NCI-H1694 (cell line): ENCODE results near the gene PHB1.
"Not testable (repeated sequence)": the region's sequence is repeated elsewhere in the genome, so short reads cannot be mapped to it uniquely, and the experiment has no call there.

ENCODE experiments used
- DNase-seq: peaks from one replicate; lab custom pipeline; 2025; lab: John Stamatoyannopoulos, UW

The PHB1 gene

DNA sequence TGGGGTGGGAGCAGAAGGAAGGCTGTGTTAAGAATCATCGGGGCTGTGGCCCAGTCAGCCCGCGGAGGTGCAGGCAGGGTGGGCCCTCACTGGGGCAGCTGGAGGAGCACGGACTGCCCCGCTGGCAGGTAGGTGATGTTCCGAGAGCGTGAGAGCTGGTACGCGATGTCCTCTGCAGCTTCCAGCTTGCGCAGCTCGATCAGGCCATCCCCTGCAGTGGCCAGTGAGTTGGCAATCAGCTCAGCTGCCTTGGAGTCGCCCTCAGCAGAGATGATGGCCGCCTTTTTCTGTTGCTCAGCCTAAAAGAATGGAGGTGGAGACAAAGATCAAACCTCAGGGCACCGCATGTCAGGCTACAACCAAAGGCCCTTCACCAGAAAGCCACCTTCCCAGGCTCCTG, 9.8 kb downstream of the PHB1 start:
- no peak for DNase-seq

- no peak for DNase-seq
These were observed 10.3 kb downstream of the PHB1 start for GRCh38 chr17:49404361-49404760.

GRCh38 chr17:49403514-49404289, 11.0 kb downstream of the PHB1 start:
- DNase-seq, result no peak

DNA sequence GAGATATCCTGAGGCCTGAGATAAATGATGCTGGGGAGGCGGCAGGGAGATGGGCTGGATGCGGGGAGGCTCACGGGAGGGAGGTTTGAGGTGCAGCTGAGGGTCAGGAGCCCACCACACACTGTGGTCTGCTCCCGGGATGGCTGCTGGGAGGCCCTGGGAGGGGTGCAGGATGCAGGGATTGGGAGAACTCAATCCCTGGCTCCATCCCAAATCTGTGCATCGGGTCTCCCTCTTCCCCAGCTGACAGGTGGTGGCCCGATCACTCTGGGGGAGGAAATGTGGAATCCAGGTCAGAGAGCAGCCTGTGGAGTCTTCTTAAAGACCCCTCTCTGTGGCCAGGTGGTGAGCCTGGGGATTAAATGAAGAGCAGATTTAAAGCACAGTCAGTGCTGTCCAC, 12.0 kb downstream of the PHB1 start:
- no peak for DNase-seq

DNA sequence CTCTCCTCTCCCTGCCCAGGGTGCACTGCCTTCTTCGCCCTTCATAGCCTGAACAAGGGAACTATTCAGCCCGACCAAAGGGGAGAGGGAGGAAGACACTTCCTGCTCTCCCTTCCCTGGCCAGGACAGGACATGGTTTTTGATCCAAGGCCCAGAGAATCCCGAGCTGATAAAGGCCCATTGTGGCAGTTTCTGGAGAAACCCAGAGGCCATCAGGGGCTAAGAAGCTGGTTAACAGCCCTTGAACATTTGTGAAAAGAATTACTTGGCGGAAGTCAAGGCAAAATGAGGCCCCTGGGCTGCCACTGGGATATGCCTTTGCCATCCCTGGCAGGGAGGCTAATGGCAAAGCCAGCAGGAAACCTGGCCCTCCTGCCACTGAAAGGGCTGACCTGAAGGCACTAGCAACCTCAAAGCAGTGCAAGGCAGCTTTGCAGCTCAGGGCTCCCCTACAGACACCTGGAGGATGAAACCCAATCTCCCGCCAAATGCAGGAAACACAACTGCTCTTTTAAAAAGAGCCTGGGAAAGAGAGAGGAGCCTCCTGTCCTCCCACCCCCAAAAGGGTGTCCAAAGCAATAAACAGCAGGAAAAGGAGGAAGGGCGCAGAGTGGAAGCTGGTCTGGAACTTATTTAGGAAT, 12.6 kb downstream of the PHB1 start:
- no peak for DNase-seq

- no peak for DNase-seq
These were observed 14.7 kb downstream of the PHB1 start for GRCh38 chr17:49399995-49400394.

DNA sequence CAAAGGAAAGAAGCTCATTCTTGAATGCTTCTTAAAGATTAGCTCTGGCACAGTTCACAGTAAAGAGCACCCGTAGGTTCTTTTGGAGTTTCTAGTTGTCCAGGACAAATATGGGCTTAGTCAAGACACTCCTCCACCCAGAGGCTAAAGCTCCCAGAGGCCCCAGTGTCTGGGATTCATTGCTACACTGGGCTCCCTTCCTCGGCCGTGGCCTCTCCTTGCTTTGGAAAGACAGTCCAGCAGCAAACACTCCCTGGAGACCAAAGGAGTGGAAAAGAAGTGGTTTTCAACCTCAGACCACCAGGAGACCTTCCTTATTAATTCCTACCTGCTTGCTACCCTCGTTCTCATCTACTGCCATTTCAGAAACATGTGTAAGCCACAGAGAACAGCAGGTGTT, 17.1 kb downstream of the PHB1 start:
- no peak for DNase-seq

DNA sequence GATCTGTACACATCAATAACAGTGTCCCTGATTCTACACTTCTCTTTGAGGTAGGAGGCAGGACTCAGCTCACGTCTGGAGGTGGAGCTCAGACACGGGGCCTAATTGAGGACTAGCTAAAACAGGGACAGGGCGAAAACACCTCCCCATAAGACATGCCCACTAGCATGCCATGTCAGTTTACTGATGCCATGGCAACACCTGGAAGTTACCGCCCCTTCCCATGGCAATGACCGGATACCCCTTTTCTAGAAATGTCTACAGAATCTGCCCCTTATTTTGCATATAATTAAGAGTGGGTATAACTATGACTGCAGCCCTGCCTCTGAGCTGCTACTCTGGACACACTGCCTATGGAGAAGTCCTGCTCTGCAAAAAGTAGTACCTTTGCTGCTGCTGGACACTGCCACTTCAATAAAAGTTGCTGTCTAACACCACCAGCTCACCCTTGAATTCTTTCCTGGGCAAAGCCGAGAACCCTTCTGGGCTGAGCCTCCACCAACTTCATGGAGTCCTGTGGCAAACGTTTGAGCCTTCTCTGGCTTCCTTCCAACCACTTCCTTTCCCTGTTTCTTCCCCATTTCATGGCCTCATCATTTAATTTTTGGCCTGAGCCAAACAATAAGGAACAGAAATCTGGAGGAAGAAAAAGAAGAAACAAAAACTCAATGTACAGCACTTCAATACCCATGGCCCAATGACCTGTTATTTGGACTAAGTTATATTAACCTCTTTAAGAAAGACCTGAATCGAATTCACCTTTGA, 21.0 kb downstream of the PHB1 start:
- DNase-seq, result no peak

DNA sequence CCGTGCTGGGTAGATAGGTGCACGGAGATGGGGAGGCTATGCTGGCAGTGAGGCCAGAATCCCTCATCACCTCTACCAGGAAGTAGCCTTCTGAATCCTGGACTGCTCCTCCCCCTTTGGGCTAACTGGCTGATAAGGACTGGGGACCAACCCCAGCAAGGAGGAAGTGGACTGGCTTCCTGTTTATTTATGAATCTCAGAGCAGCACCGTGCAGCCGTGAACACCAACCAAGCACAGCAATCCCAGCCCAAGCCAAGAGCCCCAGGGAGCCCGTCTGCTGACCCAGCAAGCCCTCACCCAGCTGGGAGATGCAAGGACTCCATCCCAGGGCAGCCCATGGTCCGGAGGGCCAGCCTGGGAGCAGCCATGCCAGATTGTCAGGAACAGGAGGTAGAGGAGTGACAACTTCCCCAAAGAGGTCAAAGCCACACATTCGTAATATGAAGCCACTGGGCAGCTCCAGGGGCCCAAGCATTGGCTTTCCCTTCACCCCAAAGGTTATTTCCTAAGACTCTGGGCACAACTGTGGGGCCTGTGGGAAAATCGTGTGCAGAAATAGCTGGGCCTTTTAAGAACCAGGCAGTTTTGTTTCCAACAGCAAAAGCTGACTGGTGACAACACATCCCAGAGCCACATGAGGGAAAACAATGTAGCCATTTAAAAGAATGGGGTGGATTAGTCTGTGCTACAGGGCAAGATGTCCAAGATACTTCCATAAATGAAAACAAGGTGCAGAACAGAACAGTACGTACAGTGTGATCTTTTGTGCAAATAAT, 23.9 kb downstream of the PHB1 start:
- DNase-seq, result no peak

GRCh38 chr17:49389514-49390347, 25.0 kb downstream of the PHB1 start:
- not testable (repeated sequence) for DNase-seq

GRCh38 chr17:49388692-49389513, 25.8 kb downstream of the PHB1 start:
- no peak for DNase-seq

GRCh38 chr17:49388290-49388640, 26.4 kb downstream of the PHB1 start:
- DNase-seq, result no peak

DNA sequence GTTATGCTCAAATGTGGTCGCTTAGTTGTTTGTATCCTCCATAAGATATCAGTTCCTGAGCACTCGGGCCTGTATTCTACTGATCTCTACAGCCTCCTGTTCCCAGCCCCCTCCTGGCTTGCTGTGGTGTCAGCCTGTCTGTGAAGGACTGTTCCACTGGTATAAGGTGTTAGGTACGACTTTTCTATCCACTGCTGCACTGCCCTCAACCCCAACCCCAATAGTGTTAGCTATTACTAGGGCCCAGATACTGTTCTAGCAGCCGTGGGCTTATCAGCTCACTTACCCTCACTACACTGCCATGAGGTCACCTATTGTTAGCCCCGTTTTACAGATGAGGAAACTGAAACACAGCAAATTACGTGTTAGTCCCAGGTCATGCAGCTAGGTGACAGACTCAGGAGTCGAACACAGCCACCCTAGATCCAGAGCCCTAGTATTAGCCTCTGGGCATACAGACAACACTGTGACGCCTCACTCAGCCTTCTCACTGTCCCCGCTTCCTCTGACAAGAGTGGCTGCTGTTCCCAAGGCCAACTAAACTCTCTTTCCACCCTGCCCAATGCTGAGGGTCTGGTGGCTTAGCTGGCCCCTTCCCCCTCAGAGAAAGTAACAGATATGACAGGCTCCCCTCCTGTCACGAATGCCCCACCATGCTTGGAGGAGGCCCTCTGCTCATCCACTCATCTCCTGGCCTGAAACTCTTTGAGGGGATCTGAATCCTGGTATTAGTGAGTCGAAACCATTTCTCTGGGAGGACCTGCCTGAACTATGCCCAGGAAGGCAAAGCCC, 27.0 kb downstream of the PHB1 start:
- DNase-seq, result no peak

DNA sequence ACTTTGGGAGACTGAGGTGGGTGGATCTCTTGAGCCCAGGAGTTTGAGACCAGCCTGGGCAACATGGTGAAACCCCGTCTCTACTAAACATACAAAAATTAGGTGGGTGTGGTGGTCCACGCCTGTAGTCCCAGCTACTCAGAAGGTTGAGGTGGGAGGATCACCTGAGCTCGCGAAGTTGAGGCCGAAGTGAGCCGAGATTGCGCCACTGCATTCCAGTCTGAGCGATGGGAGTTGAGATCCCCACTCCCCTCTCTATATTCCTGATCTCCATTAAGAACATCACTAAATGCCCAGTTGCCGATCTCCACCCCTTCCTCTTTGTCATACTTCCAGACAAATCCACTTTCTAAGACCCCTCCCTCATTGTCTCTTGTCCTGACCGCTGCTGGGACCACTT, 28.3 kb downstream of the PHB1 start:
- no peak for DNase-seq

GRCh38 chr17:49384951-49385350, 29.7 kb downstream of the PHB1 start:
- no peak for DNase-seq

DNA sequence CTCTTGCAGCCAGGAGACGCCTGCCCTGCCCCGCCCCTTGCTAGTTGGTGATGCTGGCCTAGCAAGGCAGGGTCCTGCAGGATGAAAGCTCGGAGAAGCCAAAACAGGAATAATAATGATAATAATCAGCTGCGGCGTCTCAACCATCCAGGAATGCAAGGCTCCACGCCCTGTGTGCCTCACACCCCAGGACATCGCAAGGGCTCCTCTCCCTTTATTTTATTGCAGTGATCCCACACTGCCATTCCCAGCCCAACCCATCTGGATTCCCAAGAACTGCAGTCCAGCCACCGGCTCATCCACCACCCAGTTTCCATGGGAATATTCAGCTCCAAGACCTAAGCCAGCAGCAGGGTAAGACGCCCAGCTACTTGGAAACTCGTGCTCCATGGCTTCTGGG, 31.6 kb downstream of the PHB1 start:
- no peak for DNase-seq

GRCh38 chr17:49382556-49382955, 32.1 kb downstream of the PHB1 start:
- DNase-seq, result no peak

DNA sequence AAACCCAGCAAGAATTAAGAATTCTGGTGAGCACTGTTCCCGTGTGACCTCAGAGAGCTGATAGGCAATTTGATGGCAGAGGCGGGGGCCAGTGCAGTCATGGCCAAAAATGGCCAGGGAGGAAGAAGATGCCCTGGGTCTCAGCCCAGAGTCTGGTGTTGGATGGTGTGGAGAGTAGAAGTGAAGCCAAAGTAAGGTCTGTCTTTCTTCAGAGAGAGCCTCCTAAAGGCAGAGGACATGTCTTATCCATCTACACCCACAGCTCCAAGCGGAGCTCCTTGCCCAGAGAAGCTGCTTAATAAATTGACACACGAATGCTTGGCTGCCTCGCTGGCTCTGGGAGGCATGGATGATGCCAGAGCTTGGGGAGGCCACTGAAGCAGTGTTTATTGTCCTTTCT, 32.9 kb downstream of the PHB1 start:
- DNase-seq, result no peak

DNA sequence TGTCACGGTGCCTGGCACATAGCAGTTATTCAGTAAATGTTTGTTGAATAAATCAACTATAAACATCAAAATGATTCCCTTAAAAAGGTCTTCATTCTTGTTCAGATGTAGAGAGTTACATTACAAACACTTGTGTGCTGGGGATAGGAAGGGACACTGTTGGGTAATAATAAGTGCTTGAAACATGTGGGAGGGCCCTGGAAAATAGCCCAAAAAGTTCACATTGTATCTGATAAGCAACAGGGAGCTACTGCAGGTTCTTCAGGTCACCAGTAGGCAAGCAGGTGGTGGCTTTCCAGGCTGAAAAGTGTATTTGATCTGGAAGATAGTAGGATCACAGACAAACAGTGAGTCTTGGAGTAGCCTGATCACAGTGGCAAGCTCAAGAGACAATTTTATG, 33.6 kb downstream of the PHB1 start:
- no peak for DNase-seq

- DNase-seq, result no peak
These were observed 34.8 kb downstream of the PHB1 start for GRCh38 chr17:49379926-49380325.
